Measurements from ENCODE around the gene MOB3A.

MOB3A gene

DNA sequence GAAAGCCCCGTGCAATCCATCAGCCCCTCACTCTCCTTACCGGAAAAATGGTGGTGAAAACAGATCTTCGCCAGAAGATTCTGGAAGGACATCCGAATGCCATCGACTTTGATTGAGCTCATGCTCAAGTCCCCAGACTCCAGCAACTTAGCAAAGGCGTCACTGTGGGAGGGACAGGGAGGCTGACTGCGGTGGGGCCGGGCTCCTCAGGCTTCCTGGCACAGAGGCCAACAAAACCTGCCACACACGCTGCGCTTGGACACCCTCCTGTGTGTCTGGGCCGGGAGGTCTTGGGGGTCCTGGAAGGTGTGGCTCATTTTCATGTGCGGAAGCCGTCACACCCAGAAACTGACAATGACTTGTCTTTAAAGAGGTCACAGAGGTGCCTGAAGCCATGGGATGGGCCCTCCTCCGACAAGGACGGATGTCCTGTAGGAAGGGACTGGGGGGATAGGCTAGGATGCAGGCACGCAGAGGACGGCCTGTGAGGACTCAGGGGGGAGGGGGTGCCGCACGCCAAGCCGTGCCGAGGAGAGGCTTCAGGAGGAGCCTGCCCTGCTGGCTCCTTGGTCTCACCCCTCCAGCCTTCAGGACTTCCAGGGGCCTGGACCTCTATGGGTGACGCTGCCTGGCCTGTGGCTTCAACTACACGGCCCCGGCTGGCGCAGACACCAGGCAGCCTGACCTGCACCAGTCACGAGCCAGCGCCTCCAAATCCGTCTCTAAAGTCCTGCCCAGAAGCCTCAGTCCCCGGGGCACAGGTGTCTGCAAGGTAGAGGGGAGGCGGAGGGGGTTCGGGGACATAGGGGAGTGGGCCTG lies 13.1 kb upstream of the MOB3A start:
- in situ Hi-C loops (cut with HindIII; ENCODE audit: low sequenced_read_pairs) = no loop called here
- TF ChIP-seq, protein P1, sequence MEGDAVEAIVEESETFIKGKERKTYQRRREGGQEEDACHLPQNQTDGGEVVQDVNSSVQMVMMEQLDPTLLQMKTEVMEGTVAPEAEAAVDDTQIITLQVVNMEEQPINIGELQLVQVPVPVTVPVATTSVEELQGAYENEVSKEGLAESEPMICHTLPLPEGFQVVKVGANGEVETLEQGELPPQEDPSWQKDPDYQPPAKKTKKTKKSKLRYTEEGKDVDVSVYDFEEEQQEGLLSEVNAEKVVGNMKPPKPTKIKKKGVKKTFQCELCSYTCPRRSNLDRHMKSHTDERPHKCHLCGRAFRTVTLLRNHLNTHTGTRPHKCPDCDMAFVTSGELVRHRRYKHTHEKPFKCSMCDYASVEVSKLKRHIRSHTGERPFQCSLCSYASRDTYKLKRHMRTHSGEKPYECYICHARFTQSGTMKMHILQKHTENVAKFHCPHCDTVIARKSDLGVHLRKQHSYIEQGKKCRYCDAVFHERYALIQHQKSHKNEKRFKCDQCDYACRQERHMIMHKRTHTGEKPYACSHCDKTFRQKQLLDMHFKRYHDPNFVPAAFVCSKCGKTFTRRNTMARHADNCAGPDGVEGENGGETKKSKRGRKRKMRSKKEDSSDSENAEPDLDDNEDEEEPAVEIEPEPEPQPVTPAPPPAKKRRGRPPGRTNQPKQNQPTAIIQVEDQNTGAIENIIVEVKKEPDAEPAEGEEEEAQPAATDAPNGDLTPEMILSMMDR (IDR thresholded peaks at IDR 0.05; ENCODE audit: low read depth, low read length, missing control alignments) = no peak
- no peak for DNase-seq (ENCODE audit: low read depth)
- H3K4me3 ChIP-seq (ENCODE audit: low read depth, low read length) = no peak overlapping the region

DNA sequence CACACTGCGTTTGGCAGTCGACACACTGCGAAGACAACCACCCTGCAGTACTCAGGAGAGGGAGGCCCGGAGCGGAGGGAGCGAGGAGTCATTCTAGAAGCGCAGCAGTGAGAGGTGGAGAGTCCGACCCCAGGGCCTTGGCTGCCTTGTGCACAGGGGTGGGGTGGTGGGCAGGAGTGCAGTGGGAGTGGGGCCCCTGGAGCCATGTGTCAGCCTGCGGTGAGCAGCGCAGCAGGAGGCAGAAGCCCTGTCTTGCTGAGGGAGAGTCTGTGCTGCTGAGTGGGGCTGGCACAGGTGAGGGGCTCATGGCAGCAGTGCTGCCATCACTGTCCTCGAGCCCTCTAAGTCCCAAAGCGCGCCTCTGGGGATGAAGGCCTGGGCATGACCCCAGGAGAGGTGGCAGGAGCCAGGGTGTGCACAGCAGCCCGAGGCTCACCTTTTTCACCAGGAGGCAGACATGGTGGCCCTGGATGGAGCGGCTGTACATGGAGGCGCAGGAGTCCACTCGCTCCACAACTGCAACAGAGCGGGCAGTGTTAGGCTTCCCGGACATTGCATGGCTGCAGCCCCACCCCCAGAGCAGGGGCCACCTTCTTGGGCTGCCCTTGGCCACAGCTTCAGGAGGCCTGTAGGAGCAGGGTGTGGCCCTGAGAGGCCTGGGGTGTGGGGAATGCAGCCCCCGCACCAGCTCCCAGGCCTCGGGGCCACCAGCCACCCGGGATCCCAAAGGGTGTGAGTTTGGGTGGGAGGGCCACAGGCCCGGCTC lies 12.3 kb upstream of the MOB3A start:
- no peak for DNase-seq (ENCODE audit: low read depth)
- in situ Hi-C loops (cut with HindIII; ENCODE audit: low sequenced_read_pairs) = no loop called here
- TF ChIP-seq, protein P1 (IDR thresholded peaks at IDR 0.05; ENCODE audit: low read depth, low read length, missing control alignments) = no peak
- H3K4me3 ChIP-seq (ENCODE audit: low read depth, low read length) = no peak overlapping the region

DNA sequence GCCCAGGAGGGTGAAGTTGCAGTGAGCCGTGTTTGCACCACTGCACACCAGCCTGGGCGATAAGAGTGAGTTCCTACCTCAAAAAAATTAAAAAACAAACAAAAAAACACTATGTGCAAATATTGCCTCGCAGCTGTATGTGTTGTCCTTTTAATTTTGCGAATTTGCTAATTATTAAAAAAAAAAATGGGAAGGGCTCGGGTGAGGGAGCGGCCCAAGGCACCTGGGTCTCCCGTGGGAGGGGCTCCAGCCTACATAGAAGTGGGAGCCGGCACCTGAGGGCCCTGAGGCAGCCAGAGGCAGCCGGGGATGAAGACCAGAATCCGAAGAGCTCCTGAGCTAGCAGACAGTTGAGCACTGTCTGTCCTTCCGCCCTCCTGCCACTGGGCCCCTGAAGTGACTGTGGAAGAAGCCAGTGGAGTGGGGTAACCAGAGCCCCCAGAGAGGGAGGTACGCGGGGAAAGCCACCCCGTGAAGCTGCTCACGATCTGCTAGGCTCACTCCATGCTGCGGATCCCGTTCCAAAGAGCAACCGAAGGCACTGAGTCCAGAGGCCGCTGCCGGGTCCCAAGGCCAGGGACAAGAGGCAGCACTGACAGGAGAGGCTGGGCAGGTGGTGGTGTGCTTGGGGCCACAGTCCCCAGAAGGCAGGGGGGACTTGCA lies 7.0 kb upstream of the MOB3A start:
- in situ Hi-C loops (cut with HindIII; ENCODE audit: low sequenced_read_pairs) = no loop called here
- H3K4me3 ChIP-seq (ENCODE audit: low read depth, low read length) = no peak overlapping the region
- TF ChIP-seq, protein P1 (IDR thresholded peaks at IDR 0.05; ENCODE audit: low read depth, low read length, missing control alignments) = no peak
- no peak for DNase-seq (ENCODE audit: low read depth)

DNA sequence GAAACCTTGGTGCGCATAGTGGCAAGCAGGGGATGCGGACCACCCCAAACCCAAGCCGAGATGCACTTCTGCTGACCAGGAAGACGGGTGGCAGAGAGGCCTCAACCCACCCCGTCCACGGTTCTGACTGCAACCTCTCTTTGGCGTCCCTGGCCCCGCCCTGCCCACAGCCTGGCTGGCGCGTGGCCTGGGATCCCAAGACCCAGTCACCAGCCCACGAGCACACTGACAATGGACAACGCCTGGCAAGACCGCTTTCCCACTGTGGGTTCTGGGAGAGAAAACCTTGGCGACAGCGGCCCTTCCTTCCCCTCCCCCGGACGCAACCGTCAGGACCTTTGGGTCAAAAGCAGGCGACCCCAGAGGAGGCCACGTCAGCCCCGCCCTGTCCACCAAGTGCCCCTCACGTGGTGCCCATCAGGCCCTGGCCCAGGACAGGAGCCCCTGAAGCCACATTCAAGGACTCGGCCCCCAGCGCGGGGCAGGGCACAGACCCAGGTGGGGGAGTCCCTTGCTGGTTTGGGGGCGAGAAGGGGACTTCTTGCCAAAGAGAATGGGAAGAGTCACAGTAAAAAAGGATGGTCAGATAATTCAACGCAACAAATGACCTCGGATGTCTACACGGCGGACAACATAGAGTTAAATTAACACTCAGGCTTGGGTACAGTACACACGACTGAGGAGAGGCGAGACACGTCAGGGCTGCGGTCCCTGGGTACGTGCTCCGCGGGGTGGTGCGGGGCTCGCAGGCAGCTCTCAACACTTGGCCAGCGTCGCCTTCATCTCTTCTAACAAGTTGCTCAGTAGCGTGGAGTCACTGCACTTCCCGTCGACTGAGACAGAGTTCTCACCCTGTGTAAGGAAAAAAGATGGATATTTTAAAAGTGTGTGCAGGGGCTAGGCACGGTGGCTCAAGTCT lies 5.5 kb upstream of the MOB3A start:
- TF ChIP-seq, protein P1 (IDR thresholded peaks at IDR 0.05; ENCODE audit: low read depth, low read length, missing control alignments) = no peak
- no peak for DNase-seq (ENCODE audit: low read depth)
- no peak overlapping the region for H3K4me3 ChIP-seq (ENCODE audit: low read depth, low read length)
- in situ Hi-C loops (cut with HindIII; ENCODE audit: low sequenced_read_pairs) = no loop called here

DNA sequence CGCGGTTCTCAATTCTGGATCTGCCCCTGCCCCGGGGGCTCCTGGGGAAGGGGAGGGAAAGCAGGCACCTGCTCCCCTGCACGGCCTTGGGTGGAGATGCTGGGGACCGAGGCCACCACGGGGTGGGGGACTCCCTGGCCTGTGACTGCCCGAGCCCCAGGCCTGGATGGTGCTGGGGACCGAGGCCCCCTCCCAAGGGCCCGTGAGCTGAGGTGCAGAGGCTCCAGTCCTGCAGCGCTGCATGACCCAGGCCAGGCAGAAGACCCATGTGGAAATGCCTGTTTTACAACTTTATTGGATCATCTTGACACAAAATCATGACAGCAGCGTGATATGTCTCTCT lies 4.6 kb upstream of the MOB3A start:
- no peak for DNase-seq (ENCODE audit: low read depth)
- TF ChIP-seq, protein P1 (IDR thresholded peaks at IDR 0.05; ENCODE audit: low read depth, low read length, missing control alignments) = no peak
- in situ Hi-C loops (cut with HindIII; ENCODE audit: low sequenced_read_pairs) = no loop called here
- no peak overlapping the region for H3K4me3 ChIP-seq (ENCODE audit: low read depth, low read length)
